BE2C (cell line): ENCODE results near the gene YJEFN3.

ENCODE experiments used
- DNase-seq: peaks from one replicate; pipeline ENCODE4 v3.0.0-alpha.2; 2020
- H3K27me3 ChIP-seq: fragments of 250-450 bp; sonication (Bioruptor Pico); 2 replicates; pipeline ENCODE4 v1.5.1; 2020; ENCODE audit warnings: mild to moderate bottlenecking
- H3K36me3 ChIP-seq: fragments of 250-450 bp; sonication (Bioruptor Pico); 2 replicates; pipeline ENCODE4 v1.5.1; 2020; ENCODE audit warnings: mild to moderate bottlenecking
- H3K4me1 ChIP-seq: fragments of 250-450 bp; sonication (Bioruptor Pico); 2 replicates; pipeline ENCODE4 v1.5.1; 2020
- H3K4me3 ChIP-seq: 2 replicates; pipeline ENCODE4 v1.5.1; 2011; ENCODE audit warnings: low read depth, low read length
- H3K9me3 ChIP-seq: fragments of 250-450 bp; sonication (Bioruptor Pico); 2 replicates; pipeline ENCODE4 v1.5.1; 2020
- TF ChIP-seq, protein P1 (sequence below): IDR thresholded peaks from 2 replicates; pipeline ENCODE4 v1.5.1; 2012; ENCODE audit warnings: mild to moderate bottlenecking, low read depth, low read length

The YJEFN3 gene

DNA sequence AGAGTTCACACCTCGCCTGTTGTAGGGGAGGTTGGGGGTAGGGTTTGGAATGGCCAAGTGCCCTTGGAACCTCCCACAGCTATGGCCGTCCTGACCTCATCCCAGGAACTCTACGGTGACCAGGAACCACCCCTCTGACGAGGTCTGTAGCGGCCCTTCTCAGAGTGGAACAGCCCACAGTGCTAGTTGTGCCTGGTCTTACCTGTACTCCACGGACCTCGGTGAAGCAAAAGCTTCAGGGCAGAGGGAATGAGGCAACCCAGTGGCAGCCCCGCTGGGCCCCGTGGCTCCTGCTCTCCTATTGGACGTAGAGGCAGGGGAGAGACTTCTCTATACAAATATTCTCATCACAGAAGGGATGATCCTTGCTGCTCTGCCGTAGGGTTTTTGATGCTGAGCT lies 20.5 kb upstream of the YJEFN3 start:
- no peak overlapping the region for H3K4me3 ChIP-seq
- H3K27me3 ChIP-seq, result no peaks in the 10 kb centered on the region
- H3K36me3 ChIP-seq, result peaks cover 19% of the 10 kb centered on the region
- no peaks in the 10 kb centered on the region for H3K9me3 ChIP-seq
- DNase-seq, result no peak
- TF ChIP-seq, protein P1, sequence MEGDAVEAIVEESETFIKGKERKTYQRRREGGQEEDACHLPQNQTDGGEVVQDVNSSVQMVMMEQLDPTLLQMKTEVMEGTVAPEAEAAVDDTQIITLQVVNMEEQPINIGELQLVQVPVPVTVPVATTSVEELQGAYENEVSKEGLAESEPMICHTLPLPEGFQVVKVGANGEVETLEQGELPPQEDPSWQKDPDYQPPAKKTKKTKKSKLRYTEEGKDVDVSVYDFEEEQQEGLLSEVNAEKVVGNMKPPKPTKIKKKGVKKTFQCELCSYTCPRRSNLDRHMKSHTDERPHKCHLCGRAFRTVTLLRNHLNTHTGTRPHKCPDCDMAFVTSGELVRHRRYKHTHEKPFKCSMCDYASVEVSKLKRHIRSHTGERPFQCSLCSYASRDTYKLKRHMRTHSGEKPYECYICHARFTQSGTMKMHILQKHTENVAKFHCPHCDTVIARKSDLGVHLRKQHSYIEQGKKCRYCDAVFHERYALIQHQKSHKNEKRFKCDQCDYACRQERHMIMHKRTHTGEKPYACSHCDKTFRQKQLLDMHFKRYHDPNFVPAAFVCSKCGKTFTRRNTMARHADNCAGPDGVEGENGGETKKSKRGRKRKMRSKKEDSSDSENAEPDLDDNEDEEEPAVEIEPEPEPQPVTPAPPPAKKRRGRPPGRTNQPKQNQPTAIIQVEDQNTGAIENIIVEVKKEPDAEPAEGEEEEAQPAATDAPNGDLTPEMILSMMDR, result no peak
- no peaks in the 10 kb centered on the region for H3K4me1 ChIP-seq

DNA sequence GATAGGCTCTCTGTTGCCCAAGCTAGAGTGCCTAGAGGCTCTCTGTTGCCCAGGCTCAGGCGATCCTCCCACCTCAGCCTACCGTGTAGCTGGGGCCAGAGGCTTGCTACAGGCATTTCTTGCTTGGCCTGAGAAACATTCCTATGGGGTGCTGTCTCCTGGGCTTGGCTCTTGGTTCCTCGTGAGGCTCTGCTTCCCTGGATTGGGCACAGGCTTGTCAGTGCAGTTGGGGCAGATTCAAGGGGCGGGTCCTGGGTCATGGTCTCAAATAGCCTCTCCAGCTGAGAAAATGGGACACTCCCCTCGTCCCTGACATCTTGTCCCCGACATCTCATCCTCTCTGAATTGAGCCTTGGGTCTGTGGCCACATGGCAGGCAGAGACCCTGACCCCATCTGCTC lies 18.3 kb upstream of the YJEFN3 start:
- TF ChIP-seq, protein P1, result no peak

DNA sequence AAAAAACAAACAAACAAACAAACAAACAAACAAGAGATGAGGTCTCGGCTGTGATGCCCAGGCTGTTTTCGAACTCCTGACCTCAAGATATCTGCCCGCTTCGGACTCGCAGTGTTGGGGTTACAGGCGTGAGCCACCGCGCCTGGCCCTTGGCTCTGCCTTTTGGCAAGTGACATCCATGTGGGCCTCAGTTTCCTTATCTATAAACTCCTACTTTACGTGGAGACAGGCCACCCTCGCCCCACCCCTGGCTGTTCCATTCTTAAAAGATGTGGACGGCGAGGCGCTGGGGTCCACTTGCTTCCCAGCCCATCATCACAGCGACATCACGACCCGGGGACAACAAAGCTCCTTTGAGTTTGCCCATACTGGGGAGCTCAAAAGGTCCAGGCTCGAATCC lies 15.0 kb upstream of the YJEFN3 start:
- DNase-seq, result no peak
- H3K4me3 ChIP-seq, result no peak overlapping the region
- no peaks in the 10 kb centered on the region for H3K4me1 ChIP-seq
- H3K36me3 ChIP-seq, result no peaks in the 10 kb centered on the region
- H3K27me3 ChIP-seq, result no peaks in the 10 kb centered on the region
- H3K9me3 ChIP-seq, result no peaks in the 10 kb centered on the region
- TF ChIP-seq, protein P1, result no peak

More for the DNA sequence above, 18.3 kb upstream of the YJEFN3 start:
- Histone ChIP-seq H3K4me3 (no peak overlapping the region), H3K27me3 (no peaks in the 10 kb centered on the region), H3K9me3 (no peaks in the 10 kb centered on the region), H3K4me1 (no peaks in the 10 kb centered on the region), H3K36me3 (peaks cover 8% of the 10 kb centered on the region)
- DNase-seq, result no peak

DNA sequence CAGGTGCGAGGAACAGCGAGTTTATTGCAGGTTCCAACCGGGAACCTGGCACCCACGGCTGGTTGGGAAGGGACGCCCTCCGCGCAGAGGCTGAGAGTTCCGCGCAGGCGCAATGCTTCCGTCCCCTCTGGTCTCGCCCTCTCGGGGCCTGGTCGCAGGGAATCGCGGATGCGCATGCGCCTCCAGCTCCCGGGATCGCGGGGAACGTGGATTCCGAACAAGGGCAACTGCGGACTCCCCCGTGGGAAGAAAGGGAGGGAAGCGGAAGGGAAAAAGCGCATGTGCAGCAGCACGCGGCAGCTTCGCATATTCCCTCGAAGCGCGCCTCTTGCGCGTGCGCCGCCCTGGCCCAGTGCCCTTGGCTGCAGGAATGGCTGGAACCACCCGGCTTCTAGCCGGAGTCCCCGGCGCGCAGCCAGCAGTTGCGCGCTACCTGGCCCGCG lies 14.5 kb upstream of the YJEFN3 start:
- no peak for DNase-seq
- TF ChIP-seq, protein P1, result no peak
- H3K4me3 ChIP-seq, result no peak overlapping the region
- H3K27me3 ChIP-seq, result no peaks in the 10 kb centered on the region
- no peaks in the 10 kb centered on the region for H3K9me3 ChIP-seq
- H3K36me3 ChIP-seq, result peaks cover 2% of the 10 kb centered on the region; the same call in 1 of the 2 replicates
- H3K4me1 ChIP-seq, result no peaks in the 10 kb centered on the region

DNA sequence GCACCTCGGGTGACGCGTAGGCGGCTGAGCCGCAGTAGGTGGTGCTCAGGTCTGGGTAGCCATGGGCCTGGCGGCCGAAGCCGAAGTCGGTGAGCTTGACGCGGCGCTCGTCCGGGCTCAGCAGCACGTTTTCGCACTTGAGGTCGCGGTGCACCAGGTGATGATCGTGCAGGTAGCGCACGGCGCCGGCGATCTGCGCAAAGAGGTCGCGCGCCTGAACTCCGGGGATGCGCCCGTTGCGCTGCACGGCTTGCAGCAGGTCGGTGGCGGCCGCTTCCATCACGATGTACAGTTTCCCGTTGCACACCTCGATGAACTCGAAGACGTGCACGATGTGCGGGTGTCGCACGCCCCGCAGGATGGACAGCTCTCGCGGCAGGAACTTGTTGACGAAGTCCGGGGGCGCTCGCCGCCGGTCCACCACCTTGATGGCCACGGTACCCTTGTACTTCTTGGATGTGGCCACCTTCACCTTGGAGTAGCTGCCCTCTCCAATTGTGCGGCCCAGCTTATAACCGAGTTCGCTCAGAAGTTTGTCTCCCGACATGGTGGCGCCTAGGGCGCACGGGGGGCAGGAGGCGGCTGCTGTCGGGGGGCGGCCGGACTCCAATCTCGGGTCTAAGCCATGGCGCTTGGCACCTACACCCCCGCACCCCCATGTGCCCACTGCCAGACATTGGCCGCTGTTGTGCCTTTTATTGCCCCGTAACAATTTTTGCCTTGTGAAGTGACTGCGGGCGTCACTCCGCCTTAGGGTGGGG lies 13.7 kb upstream of the YJEFN3 start, which contains the start of gene TSSK6:
TSSK6 (minus strand) TSS at position 668 of the 761 bp plus-strand sequence; CDS start at position 547, 121 bp downstream.
- TF ChIP-seq, protein P1, result no peak
- DNase-seq, result no peak
- Histone ChIP-seq H3K4me1 (no peaks in the 10 kb centered on the region), H3K4me3 (peak within 1 kb of the TSS; percentile 98), H3K9me3 (no peaks in the 10 kb centered on the region), H3K36me3 (peaks cover 7% of the 10 kb centered on the region), H3K27me3 (no peaks in the 10 kb centered on the region)
